HG03064 (cell line): ENCODE results near the gene CHID1.

Experiments used
- ATAC-seq: cut with Tn5 transposase; IDR thresholded peaks from one replicate; pipeline ENCODE4 v1.9.1; 2021; ENCODE audit warnings: low read depth; ENCODE audit not compliant: unreplicated experiment

Gene CHID1

DNA sequence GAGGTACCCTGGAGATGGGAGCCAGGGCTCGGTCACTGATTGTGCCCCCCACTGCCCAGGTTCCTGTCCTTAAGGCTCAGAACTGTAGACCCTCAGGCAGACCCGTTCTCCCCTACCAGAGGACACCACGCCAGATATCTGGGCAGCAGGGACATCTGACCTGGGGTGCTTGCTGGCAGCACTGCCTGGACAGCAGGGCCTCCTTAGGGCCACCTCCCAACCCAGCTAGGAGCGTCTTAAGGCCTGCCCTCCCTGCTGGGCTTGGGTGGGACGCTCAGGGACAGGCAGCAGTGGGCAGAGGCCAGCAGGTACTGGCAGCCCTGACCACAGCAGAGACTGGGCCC lies 71.4 kb downstream of the CHID1 start:
- ATAC-seq: no peak

DNA sequence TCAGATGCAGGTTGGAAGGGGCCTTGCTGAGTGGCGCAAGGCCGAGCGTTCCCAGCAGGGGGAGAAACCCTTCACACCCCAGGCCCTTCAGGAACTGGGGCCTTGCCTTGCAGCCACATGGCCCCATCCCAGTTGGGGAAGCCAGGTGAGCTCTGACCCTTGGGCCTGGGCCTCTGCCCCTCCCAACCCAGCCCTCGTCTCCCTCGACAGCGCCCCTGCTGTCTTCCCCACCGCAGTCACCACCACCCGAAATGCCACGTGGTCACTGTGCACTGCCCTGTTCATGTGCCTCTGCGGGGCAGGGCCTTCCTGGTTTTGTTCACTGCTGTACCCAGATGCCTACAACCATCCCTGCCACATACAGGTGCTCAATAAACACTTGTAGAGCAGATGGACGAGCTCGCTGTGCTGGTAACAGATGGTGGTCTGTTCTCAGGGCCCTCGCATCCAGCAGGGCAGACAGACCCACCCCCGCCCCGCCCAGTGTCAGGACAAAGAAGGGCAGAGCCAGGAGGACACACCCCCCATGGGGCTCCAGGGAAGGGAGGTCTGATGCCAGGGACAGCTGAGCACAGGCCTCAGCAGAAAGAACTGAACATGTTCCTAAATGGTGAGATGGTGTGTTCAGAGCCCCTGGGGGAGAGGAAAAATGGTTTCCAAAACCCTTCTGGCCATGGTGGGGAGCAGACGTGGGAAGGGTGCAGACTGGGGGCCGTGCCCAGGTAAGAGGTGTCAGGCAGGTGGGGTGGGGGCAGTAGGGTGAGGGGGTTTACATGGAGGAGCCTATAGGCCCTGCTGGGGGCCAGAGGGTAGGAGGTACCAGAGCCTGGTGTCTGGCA lies 72.0 kb downstream of the CHID1 start:
- ATAC-seq: no peak

DNA sequence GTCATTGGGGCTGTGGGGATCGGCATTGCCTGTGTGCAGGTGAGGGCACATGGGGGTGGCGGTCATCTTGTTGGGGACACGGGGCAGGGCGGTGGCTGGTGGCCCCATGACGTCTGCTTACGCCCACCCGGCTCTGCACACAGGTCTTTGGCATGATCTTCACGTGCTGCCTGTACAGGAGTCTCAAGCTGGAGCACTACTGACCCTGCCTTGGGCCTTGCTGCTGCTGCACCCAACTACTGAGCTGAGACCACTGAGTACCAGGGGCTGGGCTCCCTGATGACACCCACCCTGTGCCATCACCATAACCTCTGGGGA lies 72.7 kb downstream of the CHID1 start:
- ATAC-seq: no peak

DNA sequence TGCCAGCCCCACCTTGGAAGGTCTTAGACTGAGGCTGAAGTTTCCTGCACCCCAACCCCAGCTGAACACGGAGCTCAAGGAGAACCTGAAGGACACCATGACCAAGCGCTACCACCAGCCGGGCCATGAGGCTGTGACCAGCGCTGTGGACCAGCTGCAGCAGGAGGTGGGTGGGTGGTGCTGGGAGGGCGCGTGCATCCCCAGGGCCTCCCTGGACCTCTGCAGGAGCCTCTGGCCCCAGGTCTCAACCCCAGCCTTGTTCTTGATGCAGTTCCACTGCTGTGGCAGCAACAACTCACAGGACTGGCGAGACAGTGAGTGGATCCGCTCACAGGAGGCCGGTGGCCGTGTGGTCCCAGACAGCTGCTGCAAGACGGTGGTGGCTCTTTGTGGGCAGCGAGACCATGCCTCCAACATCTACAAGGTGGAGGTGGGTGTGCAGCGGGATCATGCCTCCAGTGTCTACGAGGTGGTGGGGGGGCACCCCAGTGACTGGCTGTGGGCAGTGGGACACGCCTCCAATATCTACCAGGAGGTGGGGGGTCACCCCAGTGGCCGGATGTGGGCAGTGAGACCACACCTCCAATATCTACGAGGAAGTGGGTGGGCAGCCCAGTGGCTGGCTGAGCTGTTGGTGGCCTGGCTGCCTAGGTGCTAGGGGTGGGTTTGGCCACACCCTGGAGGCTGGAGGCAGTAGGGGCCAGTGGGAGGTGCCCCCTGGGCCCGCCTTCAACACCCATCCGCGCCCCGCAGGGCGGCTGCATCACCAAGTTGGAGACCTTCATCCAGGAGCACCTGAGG lies 73.2 kb downstream of the CHID1 start:
- ATAC-seq: no peak

DNA sequence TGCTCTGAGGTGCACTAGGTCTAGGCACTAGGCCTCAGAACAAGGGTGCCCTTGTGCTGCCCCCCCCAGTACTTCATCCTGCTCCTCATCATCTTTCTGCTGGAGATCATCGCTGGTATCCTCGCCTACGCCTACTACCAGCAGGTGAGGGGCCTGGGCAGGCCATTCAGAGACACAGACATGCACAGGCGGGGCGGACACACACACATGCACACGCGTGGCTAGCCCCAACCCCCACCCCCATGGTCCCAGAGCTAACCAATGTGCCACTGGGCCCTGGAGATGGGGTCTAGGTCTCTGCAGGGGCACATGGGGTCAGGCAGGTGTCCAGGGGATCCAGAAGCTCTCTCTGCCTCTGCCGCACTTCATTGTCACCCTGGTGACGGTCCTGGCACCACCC lies 73.9 kb downstream of the CHID1 start:
- no peak for ATAC-seq

DNA sequence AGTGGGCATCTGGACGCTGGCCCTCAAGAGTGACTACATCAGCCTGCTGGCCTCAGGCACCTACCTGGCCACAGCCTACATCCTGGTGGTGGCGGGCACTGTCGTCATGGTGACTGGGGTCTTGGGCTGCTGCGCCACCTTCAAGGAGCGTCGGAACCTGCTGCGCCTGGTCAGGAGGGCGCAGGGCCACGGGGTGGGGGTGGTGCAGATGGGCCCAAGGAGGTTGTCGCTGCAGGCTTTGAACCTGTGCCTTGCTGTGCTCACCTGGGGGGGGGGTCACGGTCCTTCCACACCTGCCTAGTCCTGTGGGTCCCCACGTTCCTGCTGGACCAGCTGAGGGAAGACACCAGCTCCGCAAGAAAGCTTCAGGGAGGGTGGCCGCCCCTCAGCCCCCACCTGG lies 74.3 kb downstream of the CHID1 start:
- ATAC-seq: no peak

DNA sequence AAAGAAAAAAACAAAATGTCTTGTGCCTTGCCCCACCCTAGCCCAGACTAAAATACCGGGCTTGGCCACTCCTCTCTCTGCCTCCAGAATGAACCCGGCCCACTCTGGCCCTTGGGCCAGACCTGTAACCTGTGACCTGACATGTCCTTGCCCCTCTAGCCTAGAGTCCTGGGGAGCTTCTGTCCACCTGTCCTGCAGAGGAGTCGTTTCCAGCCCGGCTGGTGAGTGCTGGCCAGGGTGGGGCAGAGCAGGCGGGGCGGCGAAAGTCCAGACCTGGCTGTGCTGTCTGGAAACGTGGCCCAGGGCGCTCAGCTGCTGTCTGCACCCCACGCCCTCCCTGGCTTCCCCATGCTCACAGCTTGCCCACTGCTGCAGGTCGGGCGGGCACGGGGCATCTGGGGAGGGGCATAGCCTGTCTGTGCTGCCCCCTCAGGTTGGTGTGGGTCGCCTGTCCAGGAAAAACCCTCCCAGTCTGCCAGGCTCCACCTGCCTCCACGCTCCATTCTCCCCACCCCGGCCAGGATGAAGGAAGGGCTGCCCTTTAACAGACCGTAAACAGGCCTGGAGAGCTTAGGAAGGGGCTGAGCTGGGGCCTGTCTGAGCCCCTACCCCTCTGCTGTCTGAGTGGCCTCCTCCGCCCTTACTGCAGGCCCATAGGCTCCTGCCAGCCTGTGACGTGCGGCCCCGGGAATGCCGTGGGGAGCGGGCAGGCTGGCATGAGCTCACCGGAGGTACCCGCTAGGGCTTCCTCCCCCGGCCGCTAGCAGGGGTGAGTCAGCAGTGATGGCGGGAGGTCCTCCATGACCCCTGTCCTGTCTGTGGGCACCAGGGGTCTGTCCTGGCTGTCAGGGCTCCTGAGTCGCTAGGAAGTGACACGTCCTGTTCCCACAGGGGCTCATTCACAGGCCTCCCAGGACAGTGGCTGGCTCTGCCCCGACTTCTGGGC lies 76.0 kb downstream of the CHID1 start:
- no peak for ATAC-seq

DNA sequence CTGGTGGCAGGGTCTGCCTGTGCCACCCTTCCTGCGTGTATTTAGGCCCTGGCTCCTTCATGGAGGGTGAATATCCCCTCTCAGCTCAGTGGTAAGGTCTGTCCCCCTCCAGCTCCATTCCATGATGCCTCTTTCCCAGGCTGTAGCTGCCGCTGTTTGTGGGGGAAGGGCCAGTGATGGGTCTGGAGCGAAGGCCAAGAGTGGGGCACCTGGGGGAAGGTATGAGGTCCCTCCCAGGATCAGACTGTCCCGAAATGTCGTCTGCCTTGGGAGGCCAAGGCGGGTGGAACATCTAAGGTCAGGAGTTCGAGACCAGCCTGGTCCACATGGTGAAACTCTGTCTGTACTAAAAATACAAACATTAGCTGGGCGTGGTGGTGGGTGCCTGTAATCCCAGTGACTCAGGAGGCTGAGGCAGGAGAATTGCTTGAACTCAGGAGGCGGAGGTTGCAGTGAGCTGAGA lies 76.7 kb downstream of the CHID1 start:
- ATAC-seq: no peak

DNA sequence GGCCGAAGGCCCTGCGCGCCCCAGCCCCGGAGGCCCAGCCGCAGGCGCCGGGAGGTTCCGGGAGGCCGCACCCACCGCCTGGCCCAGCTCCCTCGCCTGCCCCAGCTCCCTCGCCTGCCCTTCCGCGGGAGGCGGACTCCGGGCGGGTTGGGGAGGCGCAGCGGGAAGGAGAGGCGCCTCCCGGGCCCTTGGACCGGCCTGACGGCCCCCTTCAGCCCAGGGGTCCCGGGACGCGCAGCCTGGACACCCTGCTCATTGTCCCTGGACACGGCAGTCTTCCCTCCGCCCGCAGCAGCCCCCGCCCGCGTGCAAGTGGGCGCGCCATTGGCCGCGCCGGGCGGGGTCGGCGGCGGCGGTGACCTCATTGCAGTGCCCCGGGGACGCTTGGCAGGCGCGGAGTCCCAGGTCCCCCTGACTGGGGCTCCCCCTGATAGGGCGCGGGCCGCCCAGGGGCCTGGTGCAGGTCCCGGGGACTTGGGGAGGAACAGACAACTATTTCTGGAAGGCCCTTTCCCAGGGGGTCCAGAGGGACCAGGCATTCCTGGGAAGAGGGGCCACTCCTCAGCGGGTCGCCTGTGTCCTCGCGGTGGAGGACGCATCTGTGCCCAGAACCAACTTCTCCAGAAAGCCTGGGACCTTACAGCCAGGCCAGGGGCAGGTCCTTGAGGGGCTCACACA lies 77.4 kb downstream of the CHID1 start:
- ATAC-seq: no peak

DNA sequence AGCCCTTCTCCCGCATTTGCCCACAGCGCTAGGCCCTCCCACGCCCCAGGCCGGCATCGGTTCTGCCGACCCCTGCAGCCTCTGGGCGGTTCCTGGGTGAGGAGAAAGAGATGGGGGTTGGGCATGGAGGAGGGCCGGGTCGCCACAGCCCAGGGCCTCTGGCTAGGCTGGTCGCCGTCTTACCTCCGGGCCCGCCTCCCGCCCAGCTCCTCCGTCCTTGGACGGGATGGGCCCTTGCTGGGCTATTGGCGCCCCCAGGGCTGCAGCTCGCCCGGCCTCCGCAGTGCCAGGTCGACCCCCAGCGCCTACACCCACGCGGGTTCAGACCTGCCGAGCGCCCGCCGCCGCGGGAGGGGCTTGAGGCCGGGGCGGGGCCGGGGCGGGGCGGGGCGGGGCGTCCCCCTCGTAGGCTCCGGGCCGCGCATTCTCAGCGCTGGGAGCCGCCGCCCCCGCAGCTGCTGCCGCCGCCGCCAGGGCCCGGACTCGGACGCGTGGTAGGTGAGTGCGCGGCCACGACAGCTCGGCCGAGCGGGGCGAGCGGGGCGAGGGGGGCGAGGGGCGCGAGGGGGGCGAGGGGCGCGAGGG lies 78.0 kb downstream of the CHID1 start, which contains the start of gene CD151:
CD151 (plus strand) TSS at position 424 of the 585 bp plus-strand sequence. CDS start 3,118 bp downstream, outside the sequence.
- ATAC-seq: no peak

DNA sequence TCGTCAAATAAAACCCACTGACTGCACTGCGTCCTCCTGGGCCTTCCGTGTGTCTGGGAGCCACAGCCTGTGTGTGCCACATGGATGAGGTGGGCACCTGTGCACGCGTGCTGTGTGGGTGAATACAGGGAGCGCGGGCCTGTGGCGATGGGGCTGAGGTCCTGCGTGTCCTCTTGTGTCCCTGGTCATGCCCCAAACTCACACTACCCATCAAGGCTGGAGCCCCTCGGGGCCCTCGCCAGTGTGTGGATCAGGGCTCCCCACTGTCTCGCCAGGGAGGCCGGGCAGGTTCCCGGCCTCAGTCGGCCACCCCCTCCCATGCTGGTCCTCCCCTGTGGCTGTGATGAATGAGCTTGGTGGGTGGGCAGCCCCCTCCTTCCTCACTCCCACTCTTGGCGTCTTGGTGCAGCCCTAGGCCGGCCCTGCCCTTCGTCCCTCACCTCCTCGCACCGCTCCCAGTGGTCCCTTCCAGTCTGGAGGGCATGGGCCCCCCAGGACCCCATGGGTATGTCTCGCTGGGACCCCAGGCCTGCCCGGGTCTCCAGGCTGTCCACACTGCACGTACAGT lies 78.6 kb downstream of the CHID1 start:
- ATAC-seq: no peak

DNA sequence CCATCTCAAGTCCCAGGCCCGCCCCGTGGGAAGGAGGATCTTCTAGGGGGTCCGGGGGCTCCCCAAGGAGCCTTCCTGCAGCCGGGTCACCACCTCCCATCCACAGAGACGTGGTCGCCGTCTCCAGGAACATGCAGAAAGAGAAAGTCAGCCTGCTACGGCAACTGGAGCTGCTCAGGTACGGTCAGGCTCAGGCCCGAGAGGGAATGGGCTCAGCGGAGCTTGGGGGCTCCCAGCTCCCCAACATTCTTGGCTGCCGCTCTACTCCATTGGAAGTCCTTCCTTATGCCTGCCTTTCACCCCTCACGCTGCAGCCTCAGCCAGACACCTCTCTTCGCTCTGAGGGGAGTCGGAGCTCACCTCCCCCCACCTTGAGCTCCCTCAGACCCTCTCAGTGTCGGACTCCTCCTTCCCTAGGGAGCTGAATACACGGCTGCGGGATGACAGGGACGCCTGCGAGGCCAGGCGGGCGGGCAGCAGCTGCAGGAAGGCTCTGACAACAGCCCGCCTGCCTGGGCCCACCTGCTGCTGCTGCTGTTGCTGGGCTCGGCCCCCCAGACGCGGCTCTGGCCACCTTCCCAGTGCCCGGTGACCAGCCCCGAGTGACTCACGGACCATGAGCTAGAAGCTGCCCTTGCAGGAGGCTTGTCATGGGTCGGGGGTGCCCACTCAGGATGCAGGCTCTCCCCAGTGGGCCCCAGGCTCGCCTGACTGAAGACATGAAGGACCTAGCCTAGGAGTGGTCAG lies 79.3 kb downstream of the CHID1 start:
- ATAC-seq: no peak

DNA sequence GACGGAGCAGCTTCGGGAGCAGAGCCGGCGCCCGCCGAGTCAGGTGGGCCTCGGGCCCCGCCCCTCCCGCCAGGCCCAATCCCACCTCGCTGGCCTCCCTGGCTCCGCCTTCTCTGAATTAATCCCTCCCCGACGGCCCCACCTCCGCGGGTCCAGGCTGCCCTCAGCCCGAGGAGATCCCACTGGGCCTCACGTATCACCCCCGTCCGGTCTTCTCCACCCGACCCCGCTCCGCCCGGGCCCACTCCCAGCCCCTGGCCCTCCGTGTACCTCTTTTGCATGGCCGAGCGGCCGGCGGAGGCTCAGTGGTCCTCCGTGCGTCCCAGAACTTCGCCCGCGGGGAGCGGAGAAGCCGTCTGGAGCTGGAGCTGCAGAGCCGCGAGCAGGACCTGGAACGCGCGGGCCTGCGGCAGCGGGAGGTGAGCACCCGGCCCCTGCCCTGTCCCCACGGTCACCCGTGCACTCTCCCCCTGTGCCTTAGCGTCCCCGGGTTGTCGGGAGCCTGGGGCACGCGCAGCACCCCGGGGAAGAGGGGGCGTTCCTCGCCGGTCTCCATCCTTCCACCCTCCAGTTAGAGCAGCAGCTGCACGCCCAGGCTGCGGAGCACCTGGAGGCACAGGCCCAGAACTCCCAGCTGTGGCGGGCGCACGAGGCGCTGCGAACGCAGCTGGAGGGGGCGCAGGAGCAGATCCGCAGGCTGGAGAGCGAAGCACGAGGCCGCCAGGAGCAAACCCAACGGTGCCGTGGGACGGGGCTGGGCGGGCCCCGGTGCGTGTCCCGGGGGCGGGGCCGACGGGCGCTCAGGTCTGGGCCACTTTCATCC lies 80.1 kb downstream of the CHID1 start:
- ATAC-seq: no peak

DNA sequence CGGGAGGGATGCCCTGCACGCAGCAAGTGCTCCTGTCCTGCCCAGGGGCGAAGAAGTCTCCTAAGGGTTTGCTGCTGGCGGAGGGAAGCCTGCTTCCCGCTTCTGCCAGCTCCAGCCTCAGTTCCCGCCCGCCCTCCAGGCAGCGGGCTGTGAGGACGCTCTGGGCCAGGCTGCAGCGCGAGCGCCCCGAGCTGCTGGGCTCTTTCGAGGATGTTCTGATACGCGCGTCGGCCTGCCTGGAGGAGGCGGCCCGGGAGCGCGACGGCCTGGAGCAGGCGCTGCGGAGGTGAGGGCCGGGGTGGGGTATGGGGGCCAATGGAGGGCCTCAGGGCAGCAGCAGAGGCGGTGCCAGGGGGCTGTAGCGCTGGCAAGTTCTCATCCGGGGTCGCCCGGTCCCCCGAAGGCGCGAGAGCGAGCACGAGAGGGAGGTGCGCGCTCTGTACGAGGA lies 80.7 kb downstream of the CHID1 start:
- no peak for ATAC-seq

DNA sequence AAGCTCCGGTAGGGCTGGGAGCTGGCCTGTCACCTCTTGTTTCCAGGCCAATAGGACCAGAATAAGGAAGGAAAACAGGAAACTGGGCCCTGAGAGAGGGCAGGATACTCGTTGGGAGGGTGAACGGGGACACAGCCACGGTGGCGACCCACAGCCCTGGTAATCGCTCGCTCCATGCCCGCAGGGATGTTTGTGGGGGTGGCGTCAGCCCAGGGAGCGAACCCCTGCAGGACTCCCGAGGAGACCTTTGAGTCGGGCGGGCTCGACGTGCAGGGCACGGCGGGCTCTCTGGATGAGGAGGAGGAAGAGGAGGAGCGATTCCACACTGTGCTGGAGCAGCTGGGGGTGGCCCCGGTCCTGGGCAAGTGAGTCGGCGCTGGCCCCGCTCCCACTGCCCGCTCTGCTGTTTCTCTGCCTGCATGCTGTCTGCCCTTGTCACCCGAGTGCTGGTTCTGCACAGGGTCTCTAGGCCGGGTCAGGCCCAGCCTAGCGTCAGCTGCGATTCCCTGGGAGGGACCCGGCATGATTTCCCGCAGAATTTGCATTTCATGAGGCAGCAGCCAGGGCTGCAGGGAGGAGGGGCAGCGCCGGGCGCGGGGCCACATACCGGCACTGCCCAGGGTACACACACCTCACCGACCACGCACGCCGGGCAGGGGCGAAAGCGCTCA lies 81.3 kb downstream of the CHID1 start:
- ATAC-seq: no peak

DNA sequence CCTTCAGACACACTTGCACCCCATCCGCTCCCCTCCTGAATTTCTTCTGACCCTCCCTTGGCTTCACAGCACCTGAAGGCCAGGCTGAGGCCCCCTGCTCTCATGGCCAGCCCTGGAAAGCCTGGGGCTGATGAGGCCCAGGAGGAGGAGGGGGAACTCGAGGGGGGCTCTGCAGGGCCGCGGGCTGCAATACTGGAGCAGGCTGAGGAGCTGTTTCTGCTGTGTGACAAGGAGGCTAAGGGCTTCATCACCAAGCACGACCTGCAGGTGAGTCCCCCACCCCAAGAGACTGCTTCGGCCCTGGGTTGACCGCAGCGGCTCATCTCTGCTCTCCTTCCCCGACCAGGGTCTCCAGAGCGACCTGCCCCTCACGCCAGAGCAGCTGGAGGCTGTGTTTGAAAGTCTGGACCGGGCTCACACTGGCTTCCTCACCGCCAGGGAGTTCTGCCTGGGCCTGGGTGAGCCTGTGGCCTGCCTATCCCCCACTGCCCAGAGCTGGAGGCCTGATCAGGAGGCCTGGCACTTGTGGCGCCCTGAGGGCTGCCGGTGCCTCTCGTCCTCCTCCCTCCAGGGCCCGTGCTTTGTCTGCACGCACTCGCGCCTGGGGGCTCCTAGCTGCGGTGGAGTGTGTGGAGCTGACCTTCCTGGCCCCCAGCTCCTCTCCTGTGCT lies 82.0 kb downstream of the CHID1 start:
- no peak for ATAC-seq

DNA sequence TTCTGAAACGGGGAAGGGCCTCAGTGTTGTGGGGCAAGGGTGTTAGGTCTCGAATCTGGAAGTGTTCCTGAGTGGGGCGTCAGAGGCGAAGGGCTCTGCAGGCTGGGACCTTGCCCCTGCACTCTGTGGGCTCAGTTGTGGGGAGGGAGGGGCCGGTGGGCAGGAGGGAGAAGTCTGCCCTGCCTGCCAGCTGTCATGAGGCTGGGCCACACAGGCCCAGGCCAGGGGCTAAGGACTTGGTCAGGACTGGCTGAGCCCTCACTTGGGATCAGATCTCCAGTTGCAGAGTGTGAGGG lies 82.8 kb downstream of the CHID1 start, which contains the start of gene CRACR2B:
CRACR2B (plus strand) TSS at position 23 of the 296 bp plus-strand sequence. CDS start 689 bp downstream, outside the sequence.
- ATAC-seq: no peak
